Fibroblast of pulmonary artery (primary cell): ENCODE measurements around the gene SIPA1.

Experiments
- DNase-seq: peaks from one replicate; pipeline ENCODE4 v3.0.0-alpha.2; 2010; ENCODE audit warnings: low read depth
- H3K4me3 ChIP-seq: replicated peaks from 2 replicates; pipeline ENCODE4 v1.5.1; 2011; ENCODE audit warnings: low read depth, mild to moderate bottlenecking, control low read depth, low read length, moderate library complexity
- TF ChIP-seq, protein P1 (sequence below): IDR thresholded peaks from 2 replicates; pipeline ENCODE4 v1.5.1; 2011; ENCODE audit warnings: mild to moderate bottlenecking, control low read depth, low read length, inconsistent platforms; ENCODE audit errors: missing control alignments

Gene SIPA1

DNA sequence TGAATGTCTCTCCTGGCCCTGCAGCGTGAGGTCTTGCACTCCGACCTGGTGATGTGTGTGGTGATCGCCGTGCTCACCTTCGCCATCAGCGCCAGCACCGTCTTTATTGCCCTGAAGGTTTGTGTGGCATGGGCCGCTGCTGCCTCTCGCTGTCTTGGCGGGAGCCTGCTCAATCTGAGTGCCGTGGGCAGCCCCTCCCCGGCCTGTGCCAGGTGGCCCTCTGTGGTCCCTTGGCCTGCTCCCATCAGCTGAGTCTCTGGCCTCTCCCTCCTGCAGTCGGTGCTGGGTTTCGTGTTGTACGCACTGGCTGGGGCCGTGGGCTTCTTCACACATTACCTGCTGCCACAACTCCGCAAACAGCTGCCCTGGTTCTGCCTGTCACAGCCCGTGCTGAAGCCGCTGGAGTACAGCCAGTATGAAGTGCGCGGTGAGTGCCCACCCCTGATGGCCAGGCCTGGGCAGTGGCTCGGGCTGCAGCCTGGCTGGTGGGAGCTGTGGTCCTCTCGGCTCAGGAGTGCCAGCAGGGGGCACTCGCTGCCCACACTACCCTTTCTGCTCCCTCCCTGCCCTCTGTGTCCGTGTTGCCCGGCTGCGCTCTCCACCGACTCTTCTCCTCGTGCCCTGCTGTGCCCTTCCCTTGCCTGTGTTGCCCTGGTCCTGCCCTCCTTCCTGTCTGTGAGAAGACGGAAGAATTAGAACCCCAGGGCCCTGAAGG lies 12.1 kb upstream of the SIPA1 start:
- H3K4me3 ChIP-seq = no peak overlapping the region
- TF ChIP-seq, protein P1, sequence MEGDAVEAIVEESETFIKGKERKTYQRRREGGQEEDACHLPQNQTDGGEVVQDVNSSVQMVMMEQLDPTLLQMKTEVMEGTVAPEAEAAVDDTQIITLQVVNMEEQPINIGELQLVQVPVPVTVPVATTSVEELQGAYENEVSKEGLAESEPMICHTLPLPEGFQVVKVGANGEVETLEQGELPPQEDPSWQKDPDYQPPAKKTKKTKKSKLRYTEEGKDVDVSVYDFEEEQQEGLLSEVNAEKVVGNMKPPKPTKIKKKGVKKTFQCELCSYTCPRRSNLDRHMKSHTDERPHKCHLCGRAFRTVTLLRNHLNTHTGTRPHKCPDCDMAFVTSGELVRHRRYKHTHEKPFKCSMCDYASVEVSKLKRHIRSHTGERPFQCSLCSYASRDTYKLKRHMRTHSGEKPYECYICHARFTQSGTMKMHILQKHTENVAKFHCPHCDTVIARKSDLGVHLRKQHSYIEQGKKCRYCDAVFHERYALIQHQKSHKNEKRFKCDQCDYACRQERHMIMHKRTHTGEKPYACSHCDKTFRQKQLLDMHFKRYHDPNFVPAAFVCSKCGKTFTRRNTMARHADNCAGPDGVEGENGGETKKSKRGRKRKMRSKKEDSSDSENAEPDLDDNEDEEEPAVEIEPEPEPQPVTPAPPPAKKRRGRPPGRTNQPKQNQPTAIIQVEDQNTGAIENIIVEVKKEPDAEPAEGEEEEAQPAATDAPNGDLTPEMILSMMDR = peak; percentile 50
- DNase-seq = peak; percentile 50

- no peak overlapping the region for H3K4me3 ChIP-seq
- TF ChIP-seq, protein P1 = no peak
- DNase-seq = no peak
Measured at GRCh38 chr11:65627202-65627601, 10.7 kb upstream of the SIPA1 start.

DNA sequence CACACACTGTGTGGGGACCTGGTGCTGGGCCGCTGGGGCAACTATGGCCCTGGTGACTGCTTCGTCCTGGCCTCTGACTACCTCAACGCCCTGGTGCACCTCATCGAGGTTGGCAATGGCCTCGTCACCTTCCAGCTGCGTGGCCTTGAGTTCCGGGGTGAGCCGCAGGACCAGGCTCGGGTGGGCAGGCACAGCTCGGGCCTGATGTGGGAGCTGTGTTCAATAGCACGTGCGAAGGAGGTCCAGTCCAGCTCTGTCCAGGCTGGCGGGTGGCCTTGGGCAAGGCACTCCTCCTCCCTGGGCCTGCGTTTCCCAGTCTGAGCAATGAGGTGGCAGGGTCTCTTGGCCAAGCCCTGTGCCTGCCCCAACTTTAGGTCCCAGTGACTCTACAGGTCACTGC lies 8.3 kb upstream of the SIPA1 start:
- no peak for DNase-seq
- no peak overlapping the region for H3K4me3 ChIP-seq
- TF ChIP-seq, protein P1 = no peak

DNA sequence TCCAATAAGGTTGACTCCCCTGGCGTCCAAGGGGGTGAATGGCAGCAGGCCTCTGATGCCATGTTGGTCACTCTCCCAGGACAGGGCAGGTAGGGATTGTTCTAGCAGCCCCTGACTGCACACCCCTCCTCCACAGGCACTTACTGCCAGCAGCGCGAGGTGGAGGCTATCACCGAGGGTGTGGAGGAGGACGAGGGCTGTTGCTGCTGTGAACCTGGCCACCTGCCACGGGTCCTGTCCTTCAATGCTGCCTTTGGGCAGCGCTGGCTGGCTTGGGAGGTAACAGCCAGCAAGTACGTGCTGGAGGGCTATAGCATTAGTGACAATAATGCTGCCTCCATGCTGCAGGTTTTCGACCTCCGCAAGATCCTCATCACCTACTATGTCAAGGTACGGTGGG lies 7.7 kb upstream of the SIPA1 start:
- H3K4me3 ChIP-seq = no peak overlapping the region
- DNase-seq = no peak
- TF ChIP-seq, protein P1 = no peak

- TF ChIP-seq, protein P1 = no peak
- no peak overlapping the region for H3K4me3 ChIP-seq
- no peak for DNase-seq
Measured at GRCh38 chr11:65633390-65634108, 4.4 kb upstream of the SIPA1 start.

GRCh38 chr11:65634109-65634436 lies 3.8 kb upstream of the SIPA1 start:
- DNase-seq = no peak
- H3K4me3 ChIP-seq = no peak overlapping the region
- TF ChIP-seq, protein P1 = no peak

GRCh38 chr11:65634440-65634839 lies 3.5 kb upstream of the SIPA1 start:
- H3K4me3 ChIP-seq = no peak overlapping the region
- no peak for DNase-seq
- TF ChIP-seq, protein P1 = no peak
